OCI-LY3 (cell line): Measurements from ENCODE around the gene ANKH.

Experiments used
- CTCF ChIP-seq: fragments of 200-600, 300-600 bp; sonication (generic); IDR thresholded peaks from 2 replicates; pipeline ENCODE4 v1.5.1; 2014; ENCODE audit warnings: antibody characterized with exemption, low read length, low read depth
- EZH2phosphoT487 ChIP-seq: fragments of 200-600 bp; shearing (Covaris generic); IDR thresholded peaks from 2 replicates; pipeline ENCODE4 v1.6.1; 2018; ENCODE audit warnings: antibody characterized with exemption, mixed run types, low read depth

GRCh38 chr5:14879393-14879792 is 7.8 kb upstream of the ANKH start:
- TF ChIP-seq EZH2phosphoT487 = no peak
- no peak for TF ChIP-seq CTCF
